ENCODE results near the gene SPON2.
"Not testable (repeated sequence)": the region's sequence is repeated elsewhere in the genome, so short reads cannot be mapped to it uniquely, and the experiment has no call there.

SPON2 gene

GRCh38 chr4:1151541-1151940 lies 20.8 kb downstream of the SPON2 start:
- no peak for DNase-seq

- DNase-seq, result no peak
Observed at GRCh38 chr4:1150875-1151274, 21.5 kb downstream of the SPON2 start.

- no peak for DNase-seq
Observed at GRCh38 chr4:1139860-1140259, 32.5 kb downstream of the SPON2 start.

GRCh38 chr4:1137850-1138249 lies 34.5 kb downstream of the SPON2 start:
- no peak for DNase-seq

GRCh38 chr4:1137063-1137776 lies 35.2 kb downstream of the SPON2 start:
- DNase-seq, result no peak

GRCh38 chr4:1136048-1136447 lies 36.3 kb downstream of the SPON2 start:
- no peak for DNase-seq

- no peak for DNase-seq
Observed at GRCh38 chr4:1133033-1133432, 39.4 kb downstream of the SPON2 start.

- peak; percentile 77 for DNase-seq
Observed at GRCh38 chr4:1130316-1131186, 41.8 kb downstream of the SPON2 start.

GRCh38 chr4:1126506-1126905 lies 45.9 kb downstream of the SPON2 start:
- no peak for DNase-seq

- not testable (repeated sequence) for DNase-seq
Observed at GRCh38 chr4:1125466-1125865, 46.9 kb downstream of the SPON2 start.

GRCh38 chr4:1124818-1125217 lies 47.6 kb downstream of the SPON2 start:
- no peak for DNase-seq

GRCh38 chr4:1122505-1122904 lies 49.9 kb downstream of the SPON2 start:
- DNase-seq, result no peak
